NCI-H1092 treated with DMSO at 0.1 percent for 48 hours (cell line): ENCODE data around the gene IGSF3.
"Not testable (repeated sequence)": the region's sequence is repeated elsewhere in the genome, so short reads cannot be mapped to it uniquely, and the experiment has no call there.

Source experiments
- DNase-seq: peaks from one replicate; lab custom pipeline; 2025; lab: John Stamatoyannopoulos, UW

The IGSF3 gene

GRCh38 chr1:116596742-116597307 is 70.7 kb downstream of the IGSF3 start:
- DNase-seq = not testable (repeated sequence)

- DNase-seq = not testable (repeated sequence)
Measured at GRCh38 chr1:116595946-116596741, 71.4 kb downstream of the IGSF3 start.

DNA sequence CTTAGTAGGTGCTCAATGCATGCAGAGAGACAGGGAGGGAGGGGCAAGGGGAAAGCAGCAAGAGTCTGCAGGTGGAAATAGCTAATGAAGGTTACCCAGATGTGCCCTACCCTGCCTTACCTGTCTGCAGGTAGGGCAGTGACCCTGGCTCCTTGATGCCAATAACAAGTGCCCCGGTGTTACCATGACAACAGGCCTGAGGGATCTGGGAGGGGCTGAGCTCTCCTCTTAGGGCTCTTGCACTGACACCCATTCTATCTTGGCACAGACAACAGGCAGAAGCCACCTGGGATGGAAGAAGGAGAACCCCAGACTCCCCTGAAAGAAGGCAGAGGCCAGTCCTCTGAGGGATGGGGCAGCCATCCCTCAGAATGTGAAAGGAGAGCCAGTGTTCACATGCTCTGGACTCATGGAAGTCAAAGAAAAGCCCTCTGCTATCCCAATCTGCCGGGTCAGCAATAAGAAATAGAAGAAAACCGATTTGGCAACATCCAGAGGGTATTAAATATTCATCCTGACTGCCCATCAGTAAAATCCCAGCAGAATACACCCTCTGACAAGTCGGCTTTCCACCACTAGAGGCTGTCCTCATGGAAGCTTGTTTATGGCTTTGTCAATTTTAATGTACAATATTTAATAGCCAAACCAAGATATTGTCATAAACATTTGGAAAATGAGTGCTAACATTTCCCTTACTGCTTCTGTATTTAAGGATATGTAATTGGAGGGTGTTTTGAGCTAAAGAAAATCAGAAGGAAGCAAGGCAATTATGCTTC is 72.3 kb downstream of the IGSF3 start:
- DNase-seq = not testable (repeated sequence)

GRCh38 chr1:116593977-116594376 is 73.6 kb downstream of the IGSF3 start:
- not testable (repeated sequence) for DNase-seq

- DNase-seq = not testable (repeated sequence)
Measured at GRCh38 chr1:116593401-116593800, 74.1 kb downstream of the IGSF3 start.

- DNase-seq = not testable (repeated sequence)
Measured at GRCh38 chr1:116591951-116592605, 75.5 kb downstream of the IGSF3 start.

- not testable (repeated sequence) for DNase-seq
Measured at GRCh38 chr1:116591006-116591950, 76.3 kb downstream of the IGSF3 start.

DNA sequence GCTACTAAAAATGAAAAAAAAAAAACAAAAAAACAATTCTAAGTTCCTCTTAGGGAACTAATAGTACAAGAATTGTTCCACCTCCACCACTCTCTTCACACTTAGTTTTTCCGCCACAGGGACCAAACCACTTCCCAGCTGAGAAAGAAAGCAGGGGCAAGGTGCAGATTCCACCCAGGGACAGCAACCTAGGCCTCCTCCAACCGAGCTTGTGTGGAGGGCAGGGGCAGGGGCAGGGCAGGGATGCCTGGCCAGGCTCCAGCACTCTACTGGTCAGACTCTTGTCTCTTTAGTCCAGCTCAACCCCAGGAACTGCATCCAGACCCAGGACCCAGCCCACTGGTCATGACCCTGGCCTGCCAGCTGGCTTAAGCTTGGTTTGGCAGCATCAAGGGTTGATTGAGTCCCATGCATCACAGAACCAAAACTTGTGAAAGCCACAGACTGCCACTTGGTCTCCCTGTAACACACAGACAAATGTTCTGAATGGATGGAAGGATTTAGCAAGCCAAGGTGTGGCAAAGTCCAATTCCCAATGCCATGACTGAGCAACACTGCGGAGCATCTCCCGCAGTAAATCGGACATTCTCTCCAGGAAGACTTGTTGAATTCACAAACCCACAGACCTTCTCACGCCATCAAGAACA is 77.1 kb downstream of the IGSF3 start:
- DNase-seq = not testable (repeated sequence)

DNA sequence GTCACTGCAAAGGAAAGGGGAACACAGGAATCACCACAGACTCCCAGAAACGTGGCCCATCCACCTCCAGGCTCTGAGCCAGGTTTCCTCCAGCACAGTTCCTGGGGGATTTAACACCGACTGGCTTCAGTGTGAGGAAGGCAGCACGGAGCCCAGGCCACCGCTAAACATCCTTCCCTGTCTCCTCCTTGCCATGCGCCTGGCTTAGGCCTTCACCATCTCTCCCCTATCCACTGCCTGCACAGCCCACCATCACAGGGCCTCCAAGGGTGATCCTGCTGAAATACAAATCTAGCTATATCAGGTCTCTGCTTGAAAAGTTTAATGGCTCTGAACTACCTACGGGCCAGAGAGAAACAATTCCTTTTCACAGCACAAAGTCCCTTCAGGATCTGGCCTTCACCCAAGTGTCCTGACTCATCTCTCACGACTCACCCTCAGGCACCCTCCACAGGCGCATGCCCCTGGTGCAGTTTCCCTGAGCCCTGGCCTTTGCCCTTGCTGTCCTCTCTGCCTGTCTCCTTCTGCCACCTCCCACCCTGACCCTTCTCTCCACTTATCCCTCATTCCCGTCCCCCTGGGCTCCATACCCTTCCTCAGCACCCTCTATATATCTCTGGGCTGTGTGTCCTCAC is 78.3 kb downstream of the IGSF3 start:
- DNase-seq = not testable (repeated sequence)

GRCh38 chr1:116587501-116588227 is 79.9 kb downstream of the IGSF3 start:
- no peak for DNase-seq

DNA sequence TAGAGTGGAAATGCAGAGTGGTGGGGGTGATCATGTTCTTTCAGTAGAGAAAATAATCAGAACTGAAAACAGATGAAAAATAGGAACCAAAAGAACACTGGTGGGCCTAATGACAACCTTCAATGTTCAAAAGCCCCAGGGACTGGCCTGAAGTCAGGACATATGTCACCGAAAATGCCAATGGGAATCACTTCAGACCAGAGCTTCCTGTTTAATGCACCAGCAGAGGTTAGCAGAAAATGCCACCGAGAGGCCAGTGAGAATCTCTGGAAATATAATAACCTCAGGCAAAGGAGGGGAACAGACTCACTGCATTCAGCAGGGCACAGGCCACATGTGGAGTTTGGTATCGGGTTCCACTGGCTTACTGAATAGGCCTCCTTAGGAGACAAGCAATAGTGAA is 80.8 kb downstream of the IGSF3 start:
- no peak for DNase-seq

- DNase-seq = no peak
Measured at GRCh38 chr1:116585886-116586285, 81.6 kb downstream of the IGSF3 start.

DNA sequence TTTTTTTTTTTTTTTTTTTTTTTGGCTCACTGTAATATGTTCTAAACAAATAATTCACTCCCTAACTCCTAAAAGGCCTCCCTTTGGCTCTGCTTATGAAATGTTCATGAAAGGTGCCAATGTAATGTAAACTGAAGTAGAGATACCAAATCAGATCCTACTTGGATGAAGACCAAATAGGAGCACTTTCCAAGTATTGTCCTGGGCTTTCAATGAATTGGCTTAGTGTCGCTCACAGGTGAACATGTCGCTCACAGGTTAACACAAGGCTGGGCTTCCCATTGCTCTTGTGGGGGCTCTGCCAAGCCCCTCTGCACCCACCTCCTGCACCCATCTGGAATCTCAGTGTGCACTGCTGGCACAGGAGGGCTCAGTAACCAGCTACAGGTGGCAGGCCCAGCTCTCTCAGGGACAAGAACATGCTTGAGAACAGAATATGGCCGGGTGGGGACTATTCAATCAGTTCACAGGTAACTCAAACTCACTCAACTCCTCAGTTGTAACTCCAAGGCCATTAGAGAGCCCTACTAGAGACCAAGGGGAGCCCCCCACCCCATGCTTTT is 86.1 kb downstream of the IGSF3 start:
- no peak for DNase-seq

GRCh38 chr1:116580446-116581322 is 86.8 kb downstream of the IGSF3 start:
- no peak for DNase-seq

- no peak for DNase-seq
Measured at GRCh38 chr1:116579259-116579875, 88.2 kb downstream of the IGSF3 start.

- DNase-seq = no peak
Measured at GRCh38 chr1:116578581-116578980, 89.0 kb downstream of the IGSF3 start.

DNA sequence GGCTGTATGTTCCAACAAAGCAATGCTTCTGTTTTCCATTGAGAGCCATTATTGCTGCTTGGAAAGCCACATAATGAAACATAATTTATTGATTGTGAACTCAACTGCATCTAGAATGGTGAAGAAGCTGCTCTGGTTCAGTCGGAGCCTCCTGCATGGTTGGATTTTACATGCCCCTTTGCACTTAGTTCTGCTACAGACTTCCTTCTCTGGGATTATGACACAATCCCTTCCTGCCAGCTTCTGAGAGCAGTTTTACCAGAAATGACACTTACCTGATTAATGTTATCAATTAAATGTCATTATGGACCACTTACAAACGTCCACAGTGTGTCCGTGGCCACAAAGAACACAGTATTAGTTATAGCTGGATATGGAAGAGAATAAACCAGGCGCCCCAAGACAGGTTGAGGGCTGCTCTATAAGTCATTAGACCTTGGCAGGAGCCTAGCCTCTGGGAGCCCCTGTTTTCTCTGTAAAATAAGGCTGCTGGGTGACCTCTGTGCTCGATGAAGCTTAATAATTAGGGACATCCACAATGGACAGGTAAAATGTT is 89.7 kb downstream of the IGSF3 start:
- no peak for DNase-seq
